ENCODE results near the gene TMEM41B.
"Not testable (repeated sequence)": the region's sequence is repeated elsewhere in the genome, so short reads cannot be mapped to it uniquely, and the experiment has no call there.

TMEM41B gene, protein sequence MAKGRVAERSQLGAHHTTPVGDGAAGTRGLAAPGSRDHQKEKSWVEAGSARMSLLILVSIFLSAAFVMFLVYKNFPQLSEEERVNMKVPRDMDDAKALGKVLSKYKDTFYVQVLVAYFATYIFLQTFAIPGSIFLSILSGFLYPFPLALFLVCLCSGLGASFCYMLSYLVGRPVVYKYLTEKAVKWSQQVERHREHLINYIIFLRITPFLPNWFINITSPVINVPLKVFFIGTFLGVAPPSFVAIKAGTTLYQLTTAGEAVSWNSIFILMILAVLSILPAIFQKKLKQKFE

GRCh38 chr11:9314291-9315077, at the start of gene TMEM41B:
Gene TMEM41B (minus strand): TSS chr11:9314593. CDS start chr11:9314441, 152 bp downstream.
- peak; percentile 99 for DNase-seq (ENCODE audit: low read depth)

GRCh38 chr11:9362393-9362863, 48.0 kb upstream of the TMEM41B start:
- no peak for DNase-seq (ENCODE audit: low read depth)

- not testable (repeated sequence) for DNase-seq (ENCODE audit: low read depth)
Observed at GRCh38 chr11:9360862-9361622, 46.6 kb upstream of the TMEM41B start.

GRCh38 chr11:9357041-9357440, 42.6 kb upstream of the TMEM41B start:
- no peak for DNase-seq (ENCODE audit: low read depth)

DNA sequence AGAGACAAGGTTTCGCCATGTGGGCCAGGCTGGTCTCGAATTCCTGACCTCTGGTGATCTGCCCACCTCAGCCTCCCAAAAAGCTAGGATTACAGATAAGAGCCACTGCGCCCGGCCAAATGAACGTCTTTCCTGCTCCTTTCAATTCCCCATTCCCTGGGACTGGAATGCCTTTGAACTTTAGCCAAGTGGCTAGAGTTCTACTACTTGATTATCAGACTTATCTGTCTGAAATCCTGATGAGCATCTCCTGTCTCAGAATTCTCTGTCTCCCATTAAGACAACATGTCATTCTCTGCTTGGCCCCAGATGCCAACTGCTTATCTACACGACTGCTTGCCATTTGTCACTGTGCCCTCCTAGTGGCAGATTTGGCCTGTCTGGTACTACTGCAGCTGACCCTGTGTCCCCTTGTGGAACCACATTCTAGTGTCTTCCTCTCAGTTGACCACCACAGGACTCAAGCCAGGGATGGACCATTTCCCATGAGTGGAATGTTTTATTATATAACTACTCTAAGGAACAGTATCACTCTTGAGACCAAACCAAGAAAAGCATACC, 37.0 kb upstream of the TMEM41B start:
- DNase-seq (ENCODE audit: low read depth) = no peak

GRCh38 chr11:9347779-9348178, 33.4 kb upstream of the TMEM41B start:
- not testable (repeated sequence) for DNase-seq (ENCODE audit: low read depth)

- DNase-seq (ENCODE audit: low read depth) = no peak
Observed at GRCh38 chr11:9347100-9347499, 32.7 kb upstream of the TMEM41B start.

DNA sequence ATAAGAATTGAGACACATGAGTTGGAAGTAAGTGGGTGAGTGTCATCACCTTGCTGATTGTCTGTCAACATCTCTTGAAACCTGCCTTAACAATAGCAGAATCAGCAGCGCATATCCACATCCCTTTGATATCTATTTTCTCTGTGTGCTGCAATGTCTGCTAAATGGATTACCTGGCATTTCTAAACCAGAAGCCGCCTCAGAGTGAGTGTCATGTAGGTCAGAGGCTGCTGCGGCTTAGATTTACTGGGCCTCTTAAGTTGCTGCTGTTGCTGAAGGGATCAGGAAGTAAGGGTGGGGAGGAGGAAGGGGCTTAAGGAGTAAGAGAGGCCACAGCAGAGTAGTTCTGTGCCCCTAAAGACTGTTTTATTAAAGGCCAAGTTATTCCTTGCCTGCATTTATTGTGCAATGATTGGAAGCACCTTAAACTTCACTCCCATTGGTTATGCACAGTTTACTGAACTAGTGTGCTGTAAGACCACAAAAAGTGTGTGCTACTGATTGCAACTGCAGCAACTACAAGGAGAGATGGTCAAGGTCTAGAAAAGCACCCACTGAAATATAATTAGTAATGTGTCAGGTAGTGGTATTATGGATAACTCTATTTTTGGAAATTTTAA, 29.8 kb upstream of the TMEM41B start:
- DNase-seq (ENCODE audit: low read depth) = no peak

GRCh38 chr11:9341638-9342178, 27.3 kb upstream of the TMEM41B start:
- no peak for DNase-seq (ENCODE audit: low read depth)

- DNase-seq (ENCODE audit: low read depth) = no peak
Observed at GRCh38 chr11:9332655-9333054, 18.3 kb upstream of the TMEM41B start.

DNA sequence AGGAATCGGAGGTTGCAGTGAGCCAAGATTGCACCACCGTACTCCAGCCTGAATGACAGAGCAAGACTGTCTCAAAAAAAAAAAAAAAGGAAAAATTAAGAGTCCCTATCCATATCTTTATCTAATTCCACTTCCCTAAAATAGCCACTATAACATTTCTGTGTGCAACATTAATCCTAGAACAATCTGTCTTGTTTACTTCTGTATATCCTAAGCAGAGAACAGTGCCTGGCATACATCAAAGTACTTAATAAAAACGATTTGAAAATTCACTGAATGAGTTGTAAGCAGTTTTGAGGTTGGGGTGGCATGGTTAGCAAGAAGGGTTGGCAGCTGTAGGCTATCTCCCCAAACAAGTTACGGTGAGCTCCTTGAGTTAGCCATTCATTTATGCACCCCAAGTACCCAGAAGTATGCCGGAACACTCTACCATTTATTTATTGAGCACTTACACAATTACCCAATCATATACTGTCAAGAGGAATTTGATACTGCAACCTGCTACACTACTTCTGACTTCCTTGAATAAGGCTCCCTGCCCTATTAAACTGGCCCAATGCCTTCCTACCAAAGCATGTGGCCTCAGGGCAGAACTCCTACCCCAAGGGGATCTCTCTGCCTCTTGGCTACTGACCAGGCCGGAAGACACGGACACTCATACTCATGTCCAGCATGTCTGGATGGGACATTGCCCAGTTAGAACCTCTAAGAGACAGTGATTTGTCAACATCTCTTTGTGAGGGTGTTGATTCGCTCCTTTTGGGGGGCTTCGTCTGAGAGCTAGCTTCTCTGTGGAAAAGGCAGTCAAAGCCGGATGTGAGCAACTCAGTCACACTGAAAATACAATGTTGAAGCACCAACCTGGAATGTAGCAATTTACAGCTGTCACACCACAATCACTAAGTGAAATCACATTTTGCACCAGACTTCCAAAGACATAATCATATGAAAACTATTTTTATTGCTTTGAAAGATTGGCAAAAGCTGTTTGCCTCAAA, 16.3 kb upstream of the TMEM41B start:
- no peak for DNase-seq (ENCODE audit: low read depth)

DNA sequence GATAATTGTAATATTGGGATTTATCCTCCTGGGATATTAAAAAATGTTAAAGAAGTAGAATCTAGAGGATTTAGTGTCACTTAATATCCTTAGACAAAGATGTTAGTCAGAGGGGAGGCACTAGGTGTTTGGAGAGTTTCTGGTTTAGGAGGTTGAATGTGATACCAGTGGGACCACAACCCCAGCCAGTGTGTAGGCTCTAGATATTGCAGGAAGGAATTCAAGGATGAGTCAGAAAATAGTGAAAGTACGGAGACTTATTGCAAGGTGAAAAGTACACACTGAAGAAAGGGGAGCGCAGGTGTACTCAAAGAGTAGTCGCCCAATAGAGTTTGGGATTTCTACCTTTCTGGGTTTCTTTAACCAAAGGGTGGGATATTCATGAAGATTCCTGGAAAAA, 5.7 kb upstream of the TMEM41B start:
- DNase-seq (ENCODE audit: low read depth) = no peak

DNA sequence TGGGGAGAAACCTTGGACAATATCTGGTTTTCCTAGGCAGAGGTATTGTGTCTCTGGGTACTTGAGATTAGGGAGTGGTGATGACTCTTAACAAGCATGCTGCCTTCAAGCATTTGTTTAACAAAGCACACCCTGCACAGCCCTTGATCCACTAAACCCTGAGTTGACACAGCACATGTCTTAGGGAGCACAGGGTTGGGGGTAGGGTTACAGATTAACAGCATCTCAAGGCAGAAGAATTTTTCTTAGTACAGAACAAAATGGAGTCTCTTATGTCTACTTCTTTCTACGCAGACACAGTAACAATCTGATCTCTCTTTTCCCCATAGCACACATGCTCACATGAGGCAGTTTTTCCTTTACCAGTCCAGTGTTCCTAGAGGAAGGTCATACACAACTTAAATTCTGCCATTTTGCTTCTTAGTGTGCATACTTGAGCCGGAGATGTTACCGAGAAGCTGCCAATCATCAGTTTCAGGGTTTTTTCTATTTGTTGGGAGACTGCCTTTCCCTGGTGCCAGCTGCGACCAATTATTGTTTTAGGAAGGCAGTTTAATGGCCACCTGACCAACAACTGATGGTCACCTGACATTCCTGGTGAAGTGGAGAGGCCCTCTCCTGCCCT, 5.1 kb upstream of the TMEM41B start:
- not testable (repeated sequence) for DNase-seq (ENCODE audit: low read depth)

- DNase-seq (ENCODE audit: low read depth) = not testable (repeated sequence)
Observed at GRCh38 chr11:9318442-9319376, 4.3 kb upstream of the TMEM41B start.

DNA sequence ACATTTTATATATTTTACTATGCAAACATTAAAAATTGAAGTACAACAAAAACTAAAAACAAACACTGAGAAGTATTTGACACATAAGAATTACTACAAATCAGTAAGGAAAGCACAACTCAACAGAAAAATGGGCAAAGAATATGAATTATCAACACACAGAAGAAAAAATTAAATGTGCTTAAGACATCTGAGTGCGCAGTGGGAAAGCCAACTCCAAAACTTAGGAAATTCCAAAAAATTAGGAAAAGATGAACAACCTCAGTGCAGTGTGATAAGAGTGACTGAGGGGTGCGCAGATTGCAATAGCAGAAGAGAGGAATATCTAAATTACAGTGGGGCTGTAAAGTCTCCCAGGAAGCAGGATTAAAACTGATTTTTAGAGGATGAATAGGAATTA, 1.9 kb upstream of the TMEM41B start:
- no peak for DNase-seq (ENCODE audit: low read depth)

GRCh38 chr11:9315078-9315688, 790 bp upstream of the TMEM41B start:
- DNase-seq (ENCODE audit: low read depth) = no peak

DNA sequence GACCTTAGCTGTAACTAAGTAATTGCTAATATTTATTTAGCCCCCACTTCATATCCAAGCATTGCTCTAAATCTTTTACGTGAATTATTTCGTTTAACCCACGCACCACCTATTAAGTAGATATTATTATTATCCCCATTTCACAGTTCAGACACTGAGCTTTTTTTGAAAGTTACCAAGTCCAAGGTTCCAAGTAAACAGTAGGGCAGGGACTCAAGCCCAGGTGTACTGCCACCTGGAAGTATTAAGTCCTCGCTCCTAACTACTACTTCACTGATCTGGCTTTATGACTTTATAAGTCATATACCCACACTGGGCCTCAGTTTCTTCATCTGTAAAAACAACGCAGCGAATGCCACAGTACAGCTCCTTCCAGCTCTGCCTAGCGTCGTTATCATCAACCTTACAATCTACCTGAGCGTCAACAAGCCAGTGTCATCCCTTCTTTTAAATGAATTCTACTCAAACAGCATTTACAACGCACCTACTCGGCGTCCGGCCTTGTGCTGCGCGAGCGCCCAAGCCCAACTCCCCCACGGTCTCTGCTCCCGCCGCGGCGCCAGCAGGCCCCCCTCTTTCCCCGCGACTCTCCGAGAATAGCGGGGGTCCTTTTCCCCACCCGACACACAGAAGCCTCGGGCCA, 624 bp downstream of the TMEM41B start:
- DNase-seq (ENCODE audit: low read depth) = no peak
